T-helper 2 cell treated with Interferon-gamma antibody and Interleukin-4, amounts not matched to agents 5 μg/mL and 100 μg/mL, for 36 hours (primary cell): ENCODE results near the gene SCGB3A2.

Experiments used
- DNase-seq: peaks from one replicate; pipeline ENCODE4 v3.0.0; 2021; ENCODE audit warnings: low spot score
- H3K27ac Mint-ChIP-seq: one replicate; pipeline ENCODE4 v1.8.0; 2021; ENCODE audit warnings: mild to moderate bottlenecking, mixed read lengths
- H3K27me3 Mint-ChIP-seq: one replicate; pipeline ENCODE4 v1.8.0; 2021; ENCODE audit warnings: low read depth, mixed read lengths
- H3K36me3 Mint-ChIP-seq: one replicate; pipeline ENCODE4 v1.8.0; 2021; ENCODE audit warnings: low read depth, mixed read lengths
- H3K4me1 Mint-ChIP-seq: one replicate; pipeline ENCODE4 v1.8.0; 2021; ENCODE audit warnings: low read depth, mixed read lengths
- H3K4me3 Mint-ChIP-seq: one replicate; pipeline ENCODE4 v1.8.0; 2022; ENCODE audit warnings: mild to moderate bottlenecking, moderate library complexity, mixed read lengths
- H3K9me3 Mint-ChIP-seq: one replicate; pipeline ENCODE4 v1.8.0; 2021; ENCODE audit warnings: mixed read lengths

The SCGB3A2 gene

DNA sequence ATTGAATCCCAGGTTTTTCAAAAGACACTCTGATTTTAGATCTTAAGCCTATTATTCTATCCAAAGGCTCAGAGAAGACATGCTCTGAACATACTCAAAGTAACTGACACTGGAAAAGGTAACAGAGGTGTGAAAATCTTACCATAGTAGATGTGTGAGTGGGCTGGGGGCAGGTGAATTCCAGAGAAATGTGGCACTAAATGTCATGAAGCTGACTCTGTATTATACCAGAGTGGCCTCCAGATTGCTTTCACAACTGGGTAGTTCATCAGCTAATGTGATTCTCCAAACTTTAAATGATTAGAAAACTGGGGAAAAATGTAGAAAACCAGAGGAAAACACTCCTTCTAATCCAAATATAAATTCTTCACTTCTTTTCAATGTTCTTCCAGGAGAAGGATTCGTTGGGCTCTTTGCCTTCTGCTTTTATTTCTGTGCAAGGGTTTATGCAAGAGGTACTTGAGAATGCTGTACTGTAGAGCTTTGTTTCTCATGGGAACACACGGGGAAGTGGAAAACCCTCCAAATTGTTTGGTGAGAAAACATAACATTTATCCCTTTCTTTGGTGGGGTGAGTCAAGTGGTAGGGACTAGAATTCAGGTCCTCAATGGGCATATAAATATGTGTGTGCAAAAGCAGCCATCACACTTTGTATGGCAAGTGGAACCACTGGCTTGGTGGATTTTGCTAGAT, at the start of gene SCGB3A2:
SCGB3A2 (plus strand) TSS at position 646 of the 694 bp plus-strand sequence. CDS start 93 bp downstream, outside the sequence.
- H3K4me1 Mint-ChIP-seq, result no peaks in the 10 kb centered on the region
- H3K27me3 Mint-ChIP-seq, result no peaks in the 10 kb centered on the region
- H3K27ac Mint-ChIP-seq, result no peak within 1 kb of the TSS
- no peak for DNase-seq
- H3K9me3 Mint-ChIP-seq, result no peaks in the 10 kb centered on the region
- no peak within 1 kb of the TSS for H3K4me3 Mint-ChIP-seq
- H3K36me3 Mint-ChIP-seq, result no peaks in the 10 kb centered on the region

DNA sequence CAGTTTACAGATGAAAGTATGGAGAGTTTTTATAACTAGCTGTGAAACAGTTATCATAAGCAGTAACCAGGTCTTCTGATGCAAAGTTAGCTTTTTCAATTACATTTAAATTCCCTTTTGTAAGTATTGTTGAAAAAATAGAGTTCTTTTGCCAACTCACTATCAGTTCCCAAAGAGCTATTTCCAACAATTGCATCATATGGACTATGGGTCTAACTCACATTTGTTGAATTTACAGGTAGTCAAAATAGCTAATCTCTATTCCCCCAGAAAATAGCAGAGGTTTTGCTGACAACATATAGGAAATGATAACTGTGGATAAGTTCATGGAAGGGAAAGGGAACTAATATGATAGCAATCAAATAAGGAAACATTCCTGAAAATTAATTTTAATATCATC, 48.5 kb upstream of the SCGB3A2 start:
- no peak overlapping the region for H3K4me3 Mint-ChIP-seq
- H3K9me3 Mint-ChIP-seq, result no peaks in the 10 kb centered on the region
- no peak overlapping the region for H3K27ac Mint-ChIP-seq
- DNase-seq, result no peak
- no peaks in the 10 kb centered on the region for H3K4me1 Mint-ChIP-seq
- H3K36me3 Mint-ChIP-seq, result no peaks in the 10 kb centered on the region
- H3K27me3 Mint-ChIP-seq, result peaks cover 23% of the 10 kb centered on the region

- Mint-ChIP-seq H3K27ac (no peak within 1 kb of the TSS), H3K4me1 (no peaks in the 10 kb centered on the region), H3K27me3 (peaks cover 16% of the 10 kb centered on the region), H3K36me3 (no peaks in the 10 kb centered on the region), H3K9me3 (no peaks in the 10 kb centered on the region), H3K4me3 (no peak within 1 kb of the TSS)
- DNase-seq, result no peak
These were observed 47.0 kb upstream of the SCGB3A2 start, which contains the start of gene SPINK1 for GRCh38 chr5:147831465-147831864. Gene SPINK1 (minus strand): TSS chr5:147831671. CDS start chr5:147831577, 94 bp downstream.

DNA sequence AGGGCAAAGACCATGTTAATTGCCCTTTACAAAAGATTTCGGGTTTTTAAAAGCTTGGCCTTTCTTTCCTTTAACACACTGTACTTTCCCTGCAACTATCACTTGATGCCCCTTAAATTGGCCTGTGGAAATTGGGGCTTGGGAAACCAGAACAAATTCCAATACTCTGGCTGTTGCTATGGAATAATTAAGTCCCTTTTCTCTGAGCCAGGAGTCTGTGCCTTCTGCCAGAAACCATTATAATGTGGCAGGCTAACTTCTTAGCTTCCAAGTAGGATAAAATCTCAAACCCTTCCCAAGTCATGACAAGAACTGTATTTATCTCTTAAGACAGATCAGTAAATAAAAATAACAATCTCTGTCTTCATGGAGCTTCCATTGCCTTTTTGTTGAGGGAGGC, 46.0 kb upstream of the SCGB3A2 start:
- H3K27me3 Mint-ChIP-seq, result peaks cover 15% of the 10 kb centered on the region
- H3K9me3 Mint-ChIP-seq, result no peaks in the 10 kb centered on the region
- DNase-seq, result no peak
- H3K36me3 Mint-ChIP-seq, result no peaks in the 10 kb centered on the region
- H3K27ac Mint-ChIP-seq, result no peak overlapping the region
- no peak overlapping the region for H3K4me3 Mint-ChIP-seq
- H3K4me1 Mint-ChIP-seq, result no peaks in the 10 kb centered on the region

- Mint-ChIP-seq H3K36me3 (no peaks in the 10 kb centered on the region), H3K4me3 (no peak overlapping the region), H3K4me1 (no peaks in the 10 kb centered on the region), H3K27me3 (peaks cover 14% of the 10 kb centered on the region), H3K9me3 (no peaks in the 10 kb centered on the region), H3K27ac (no peak overlapping the region)
- DNase-seq, result no peak
These were observed 43.1 kb upstream of the SCGB3A2 start for GRCh38 chr5:147835386-147835798.

DNA sequence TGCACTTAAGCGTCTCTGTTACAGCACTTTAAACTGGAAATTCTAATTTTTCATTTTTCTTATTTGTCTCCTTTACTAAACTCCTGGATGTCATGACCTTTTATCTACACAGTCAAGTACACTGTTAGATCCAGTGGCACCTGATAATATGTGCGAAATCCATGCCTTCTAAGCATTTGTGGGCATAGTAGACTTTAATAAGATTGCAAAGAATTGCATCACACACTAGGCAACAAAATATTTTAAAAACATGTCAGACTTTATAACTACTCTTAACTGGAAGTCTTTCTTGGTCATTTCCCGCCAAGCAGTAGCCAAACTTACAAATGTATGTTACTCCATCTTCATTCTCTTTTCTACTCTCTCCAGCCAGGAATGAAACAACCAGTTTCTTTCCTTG, 42.1 kb upstream of the SCGB3A2 start:
- H3K27me3 Mint-ChIP-seq, result peaks cover 14% of the 10 kb centered on the region
- no peak for DNase-seq
- no peak overlapping the region for H3K4me3 Mint-ChIP-seq
- H3K36me3 Mint-ChIP-seq, result no peaks in the 10 kb centered on the region
- H3K27ac Mint-ChIP-seq, result no peak overlapping the region
- no peaks in the 10 kb centered on the region for H3K9me3 Mint-ChIP-seq
- H3K4me1 Mint-ChIP-seq, result no peaks in the 10 kb centered on the region

DNA sequence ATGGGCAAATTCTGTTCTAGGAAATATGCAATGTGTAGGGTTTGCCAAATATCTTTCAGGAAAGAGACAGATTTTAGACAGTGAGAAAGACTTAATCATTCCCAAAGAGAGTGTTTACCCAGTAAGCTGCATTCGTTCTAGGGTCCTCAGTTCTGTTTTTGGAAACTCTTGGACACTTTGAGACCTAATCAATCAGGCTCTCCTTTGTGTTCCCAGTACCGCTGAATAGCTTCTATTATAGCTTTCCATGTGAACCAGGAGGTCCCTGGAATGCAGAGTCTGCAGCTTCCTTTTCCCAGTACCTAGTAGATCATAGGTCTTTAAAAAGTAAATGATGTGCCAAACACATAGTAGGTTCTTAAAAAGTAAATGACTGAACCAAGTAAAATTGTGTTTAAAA, 35.6 kb upstream of the SCGB3A2 start:
- Mint-ChIP-seq H3K4me1 (no peaks in the 10 kb centered on the region), H3K27ac (no peak overlapping the region), H3K4me3 (no peak overlapping the region), H3K9me3 (no peaks in the 10 kb centered on the region), H3K36me3 (no peaks in the 10 kb centered on the region), H3K27me3 (peaks cover 12% of the 10 kb centered on the region)
- DNase-seq, result no peak

- Mint-ChIP-seq H3K4me1 (no peaks in the 10 kb centered on the region), H3K27ac (no peak overlapping the region), H3K36me3 (no peaks in the 10 kb centered on the region), H3K9me3 (no peaks in the 10 kb centered on the region), H3K27me3 (peaks cover 8% of the 10 kb centered on the region), H3K4me3 (no peak overlapping the region)
- DNase-seq, result no peak
These were observed 33.7 kb upstream of the SCGB3A2 start for GRCh38 chr5:147844846-147845245.

GRCh38 chr5:147845618-147846017, 32.9 kb upstream of the SCGB3A2 start:
- Mint-ChIP-seq H3K9me3 (no peaks in the 10 kb centered on the region), H3K27me3 (peaks cover 8% of the 10 kb centered on the region), H3K4me3 (no peak overlapping the region), H3K4me1 (no peaks in the 10 kb centered on the region), H3K36me3 (no peaks in the 10 kb centered on the region), H3K27ac (no peak overlapping the region)
- DNase-seq, result no peak

- no peaks in the 10 kb centered on the region for H3K36me3 Mint-ChIP-seq
- H3K9me3 Mint-ChIP-seq, result no peaks in the 10 kb centered on the region
- H3K27ac Mint-ChIP-seq, result no peak overlapping the region
- peaks cover 4% of the 10 kb centered on the region for H3K27me3 Mint-ChIP-seq
- H3K4me3 Mint-ChIP-seq, result no peak overlapping the region
- H3K4me1 Mint-ChIP-seq, result no peaks in the 10 kb centered on the region
- no peak for DNase-seq
These were observed 29.3 kb upstream of the SCGB3A2 start for GRCh38 chr5:147849226-147849625.

- H3K4me3 Mint-ChIP-seq, result no peak overlapping the region
- peaks cover 7% of the 10 kb centered on the region for H3K27me3 Mint-ChIP-seq
- DNase-seq, result no peak
- H3K27ac Mint-ChIP-seq, result no peak overlapping the region
- H3K4me1 Mint-ChIP-seq, result no peaks in the 10 kb centered on the region
- H3K9me3 Mint-ChIP-seq, result no peaks in the 10 kb centered on the region
- no peaks in the 10 kb centered on the region for H3K36me3 Mint-ChIP-seq
These were observed 26.9 kb upstream of the SCGB3A2 start for GRCh38 chr5:147851578-147851977.

- Mint-ChIP-seq H3K27me3 (peaks cover 6% of the 10 kb centered on the region), H3K4me3 (no peak overlapping the region), H3K27ac (no peak overlapping the region), H3K4me1 (no peaks in the 10 kb centered on the region), H3K36me3 (no peaks in the 10 kb centered on the region), H3K9me3 (no peaks in the 10 kb centered on the region)
- DNase-seq, result no peak
These were observed 26.1 kb upstream of the SCGB3A2 start for GRCh38 chr5:147852365-147852764.

DNA sequence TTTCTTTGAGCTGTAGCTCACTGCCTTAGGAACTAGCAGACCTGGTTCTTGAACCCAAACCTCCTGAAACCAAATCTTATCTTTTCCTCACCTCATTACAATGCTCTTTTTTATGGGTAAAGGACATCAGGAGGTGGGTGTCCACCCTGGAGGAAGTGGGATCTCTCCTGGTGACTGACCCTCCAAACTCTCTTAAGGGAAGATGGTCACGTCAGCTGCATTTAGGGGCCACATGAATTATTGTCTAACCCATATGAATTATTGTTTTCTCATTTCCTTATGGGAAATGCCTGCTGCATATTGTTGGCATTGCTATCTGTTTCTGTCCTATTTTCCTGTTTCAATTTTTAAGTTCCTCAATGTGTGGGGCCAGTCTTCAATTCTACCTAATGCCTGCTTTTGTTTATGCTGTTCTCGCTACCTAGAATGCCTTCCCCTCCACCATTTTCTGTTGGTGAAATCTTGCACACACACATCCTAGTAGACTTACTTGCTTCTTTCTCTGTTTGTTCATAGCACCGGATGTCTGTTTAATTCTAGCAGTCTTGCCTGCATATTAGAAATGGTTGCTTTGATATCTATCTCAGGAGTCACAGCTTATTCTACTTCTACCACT, 25.0 kb upstream of the SCGB3A2 start:
- Mint-ChIP-seq H3K4me3 (no peak overlapping the region), H3K36me3 (no peaks in the 10 kb centered on the region), H3K4me1 (peaks cover 4% of the 10 kb centered on the region), H3K27me3 (peaks cover 8% of the 10 kb centered on the region), H3K9me3 (no peaks in the 10 kb centered on the region), H3K27ac (no peak overlapping the region)
- DNase-seq, result no peak

DNA sequence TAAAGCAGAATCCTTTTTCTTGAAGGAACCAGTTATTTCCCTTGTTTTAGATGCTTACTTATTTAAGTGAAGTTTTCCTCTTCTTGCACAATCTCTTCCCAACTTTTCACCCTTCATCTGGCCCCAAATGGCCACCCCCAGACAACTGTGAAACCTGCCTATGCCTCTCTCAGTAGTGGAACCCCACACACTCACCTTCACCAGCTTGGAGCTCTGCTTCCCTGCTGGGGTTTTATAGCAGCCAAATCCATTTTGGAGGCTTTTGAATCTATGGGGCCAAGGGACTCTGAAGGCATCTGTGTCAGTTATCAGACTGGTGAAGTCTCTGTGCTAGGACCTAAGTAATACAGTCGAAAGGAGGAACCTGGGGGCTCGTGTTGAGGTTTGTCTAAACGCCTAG, 24.2 kb upstream of the SCGB3A2 start:
- Mint-ChIP-seq H3K27ac (no peak overlapping the region), H3K27me3 (peaks cover 11% of the 10 kb centered on the region)
- no peak for DNase-seq

More for the DNA sequence above, 24.2 kb upstream of the SCGB3A2 start:
- H3K4me1 Mint-ChIP-seq, result peaks cover 4% of the 10 kb centered on the region
- H3K9me3 Mint-ChIP-seq, result no peaks in the 10 kb centered on the region
- H3K4me3 Mint-ChIP-seq, result no peak overlapping the region
- H3K36me3 Mint-ChIP-seq, result no peaks in the 10 kb centered on the region
